GM18868 (cell line): ENCODE results near the gene VAPB.
"Not testable (repeated sequence)": the region's sequence is repeated elsewhere in the genome, so short reads cannot be mapped to it uniquely, and the experiment has no call there.

Experiments
- ATAC-seq: cut with Tn5 transposase; IDR thresholded peaks from one replicate; pipeline ENCODE4 v1.9.1; 2021; ENCODE audit warnings: mild to moderate bottlenecking, moderate library complexity; ENCODE audit not compliant: unreplicated experiment

VAPB gene, protein sequence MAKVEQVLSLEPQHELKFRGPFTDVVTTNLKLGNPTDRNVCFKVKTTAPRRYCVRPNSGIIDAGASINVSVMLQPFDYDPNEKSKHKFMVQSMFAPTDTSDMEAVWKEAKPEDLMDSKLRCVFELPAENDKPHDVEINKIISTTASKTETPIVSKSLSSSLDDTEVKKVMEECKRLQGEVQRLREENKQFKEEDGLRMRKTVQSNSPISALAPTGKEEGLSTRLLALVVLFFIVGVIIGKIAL

DNA sequence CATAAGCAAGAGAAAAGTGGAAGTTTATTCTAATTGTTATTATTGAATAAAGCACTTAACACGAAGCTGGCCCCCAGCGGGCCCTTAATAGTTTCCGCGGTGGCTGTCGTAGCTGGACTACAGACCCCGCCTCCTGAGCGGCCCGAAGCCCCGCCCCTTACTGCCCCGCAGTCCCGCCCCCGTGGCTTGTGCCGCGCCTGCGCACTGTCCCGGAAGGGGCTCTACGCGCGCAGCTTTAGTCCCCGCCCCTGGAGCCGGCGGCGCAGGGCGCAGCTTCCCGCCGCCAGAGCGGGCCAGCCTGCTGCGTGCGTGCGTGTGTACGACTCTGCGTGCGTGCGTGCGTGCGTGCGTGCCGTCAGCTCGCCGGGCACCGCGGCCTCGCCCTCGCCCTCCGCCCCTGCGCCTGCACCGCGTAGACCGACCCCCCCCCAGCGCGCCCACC, at the start of gene VAPB:
TSS of gene VAPB (plus strand) at position 348 of the 442 bp plus-strand sequence. CDS start 231 bp downstream, outside the sequence.
- peak; percentile 98 for ATAC-seq

DNA sequence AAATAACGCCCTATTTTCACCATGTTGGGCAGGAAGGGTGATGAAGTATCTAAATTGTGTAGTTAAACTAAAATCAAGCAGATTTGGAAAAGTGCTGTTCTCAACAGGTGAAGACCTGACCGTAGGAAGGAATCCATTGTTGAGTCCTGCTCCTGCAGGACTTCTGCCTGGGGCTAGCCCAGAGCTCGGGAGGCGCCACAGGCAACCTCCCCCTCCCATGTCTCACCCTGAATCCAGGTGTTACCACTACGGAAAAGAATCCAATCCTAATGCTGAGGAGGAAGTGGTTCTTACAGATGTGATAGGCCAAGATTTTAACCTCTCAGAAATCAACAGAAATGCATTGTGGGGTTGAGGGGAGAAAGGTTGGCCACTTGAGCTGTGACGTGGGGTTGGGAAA, 49.3 kb upstream of the VAPB start:
- no peak for ATAC-seq

DNA sequence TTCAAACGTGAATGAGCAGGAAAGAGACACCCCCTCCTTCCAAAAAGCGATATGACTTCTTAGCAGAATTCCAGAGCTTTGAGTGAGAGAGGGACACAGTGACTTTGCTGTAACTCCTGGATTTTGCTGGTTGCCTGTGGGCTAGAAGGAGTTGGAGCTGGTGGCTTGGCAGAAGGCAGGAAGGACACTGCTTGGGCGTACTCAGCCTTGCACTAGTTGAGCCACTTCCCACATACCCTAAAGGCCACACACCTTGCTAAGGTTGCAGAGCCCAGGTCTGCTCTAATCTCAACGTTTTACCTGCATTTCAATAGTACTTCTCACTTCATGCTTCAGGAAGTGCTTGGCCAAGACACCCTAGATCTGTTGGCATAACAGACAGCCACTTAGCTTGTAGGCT, 48.9 kb upstream of the VAPB start:
- ATAC-seq = no peak

GRCh38 chr20:58340853-58341252, 48.2 kb upstream of the VAPB start:
- ATAC-seq = no peak

DNA sequence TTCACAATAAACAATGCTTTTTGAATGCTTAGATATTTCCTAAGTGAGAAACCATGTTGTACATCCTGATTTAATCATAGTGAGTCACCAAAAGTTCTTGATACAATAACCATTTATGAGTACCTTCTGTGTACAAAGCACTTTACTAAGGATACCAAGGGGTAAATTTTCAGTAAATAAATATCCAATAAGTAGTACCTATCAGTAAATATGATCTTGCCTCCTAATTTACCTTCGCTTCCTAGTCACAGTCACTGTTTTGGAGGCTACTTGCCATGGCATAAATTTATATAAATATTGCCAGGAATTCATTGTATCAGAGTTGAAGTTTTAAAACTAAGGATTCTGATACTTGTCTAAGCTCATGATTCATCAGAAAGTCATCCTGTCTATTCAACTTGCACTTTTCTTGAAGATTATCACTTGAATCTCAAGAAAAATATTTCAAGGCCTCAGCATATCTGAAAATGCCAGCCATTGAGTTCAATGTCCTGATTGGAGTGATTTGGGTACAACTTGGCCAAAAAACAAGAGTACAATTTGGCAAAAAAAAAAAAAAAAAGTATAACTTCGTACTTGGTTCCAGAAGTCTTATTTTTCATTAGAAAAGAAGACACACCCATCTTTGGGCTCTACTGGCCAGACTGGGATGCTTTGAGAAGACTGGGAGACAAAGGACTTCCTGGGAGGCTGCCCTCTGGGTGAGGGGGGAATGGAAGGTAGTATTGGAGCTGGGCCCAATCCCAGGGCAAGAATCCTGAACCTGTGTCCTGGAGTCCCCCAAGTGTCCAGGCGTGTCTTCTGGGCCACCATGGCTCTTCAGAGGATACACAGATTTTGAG, 46.7 kb upstream of the VAPB start:
- ATAC-seq = no peak

GRCh38 chr20:58344741-58345140, 44.3 kb upstream of the VAPB start:
- no peak for ATAC-seq

GRCh38 chr20:58349570-58349969, 39.5 kb upstream of the VAPB start:
- ATAC-seq = no peak

DNA sequence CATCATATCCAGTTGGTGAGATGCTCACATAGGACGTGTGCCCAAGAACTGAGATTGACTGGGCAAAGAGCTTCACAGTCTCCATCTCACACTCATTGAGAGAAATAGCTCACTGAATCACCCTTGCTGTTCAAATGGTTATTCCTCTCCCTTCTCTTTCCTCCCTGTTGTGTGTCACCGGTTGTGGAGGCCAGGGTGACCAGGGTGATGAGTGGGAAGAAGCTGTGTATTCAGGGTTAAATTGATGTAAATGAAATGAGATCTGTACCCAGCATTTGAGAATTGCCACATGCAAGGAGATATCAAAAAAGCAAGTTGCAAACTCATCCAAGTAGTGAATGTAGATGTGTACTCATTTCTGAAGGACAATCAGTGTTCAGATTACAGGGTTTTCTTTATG, 36.6 kb upstream of the VAPB start:
- no peak for ATAC-seq

- ATAC-seq = no peak
These were observed 29.6 kb upstream of the VAPB start for GRCh38 chr20:58359441-58359840.

DNA sequence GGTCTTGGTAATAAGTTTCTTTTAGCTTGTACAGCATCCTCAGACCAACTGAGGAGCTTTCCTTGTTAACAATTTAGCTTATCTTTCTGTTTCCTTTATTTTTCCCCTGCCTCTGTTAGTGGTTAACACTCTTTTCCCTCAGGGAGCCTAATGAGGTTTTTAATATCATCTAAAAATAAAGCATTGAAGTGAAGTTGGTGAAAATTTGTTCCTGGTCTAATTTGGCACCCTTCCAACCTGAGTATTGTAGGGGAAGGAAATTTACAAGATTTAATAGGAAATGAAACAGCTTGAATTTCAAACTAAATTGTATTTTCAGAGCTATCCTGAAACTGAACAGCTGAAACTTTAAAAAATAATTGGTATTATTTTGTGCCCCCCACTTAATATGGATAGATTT, 28.1 kb upstream of the VAPB start:
- ATAC-seq = no peak

- ATAC-seq = no peak
These were observed 27.4 kb upstream of the VAPB start for GRCh38 chr20:58361481-58362205.

- ATAC-seq = no peak
These were observed 26.9 kb upstream of the VAPB start for GRCh38 chr20:58362206-58362516.

- no peak for ATAC-seq
These were observed 26.1 kb upstream of the VAPB start for GRCh38 chr20:58362970-58363369.

- ATAC-seq = no peak
These were observed 22.2 kb upstream of the VAPB start for GRCh38 chr20:58366866-58367265.

DNA sequence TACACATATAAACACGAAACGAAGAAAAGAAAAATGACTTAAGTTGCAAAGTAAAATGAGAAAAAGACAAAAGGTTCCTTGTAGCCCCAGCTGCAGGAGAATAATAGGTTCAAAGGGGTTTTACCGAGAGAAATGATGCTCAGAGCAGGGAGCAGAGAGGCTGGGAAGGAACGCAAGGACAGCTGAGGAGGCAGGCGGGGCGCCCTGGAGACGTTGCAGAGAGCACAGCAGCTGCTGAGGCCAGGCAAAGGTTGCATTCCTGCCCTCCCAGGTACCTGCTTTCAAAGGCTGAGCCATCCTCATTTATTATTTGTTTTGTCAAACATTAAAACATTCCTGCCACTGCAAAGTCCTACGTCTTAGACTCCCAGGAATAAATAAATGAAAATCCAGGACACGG, 16.2 kb upstream of the VAPB start:
- no peak for ATAC-seq

GRCh38 chr20:58373296-58373695, 15.7 kb upstream of the VAPB start:
- ATAC-seq = not testable (repeated sequence)

DNA sequence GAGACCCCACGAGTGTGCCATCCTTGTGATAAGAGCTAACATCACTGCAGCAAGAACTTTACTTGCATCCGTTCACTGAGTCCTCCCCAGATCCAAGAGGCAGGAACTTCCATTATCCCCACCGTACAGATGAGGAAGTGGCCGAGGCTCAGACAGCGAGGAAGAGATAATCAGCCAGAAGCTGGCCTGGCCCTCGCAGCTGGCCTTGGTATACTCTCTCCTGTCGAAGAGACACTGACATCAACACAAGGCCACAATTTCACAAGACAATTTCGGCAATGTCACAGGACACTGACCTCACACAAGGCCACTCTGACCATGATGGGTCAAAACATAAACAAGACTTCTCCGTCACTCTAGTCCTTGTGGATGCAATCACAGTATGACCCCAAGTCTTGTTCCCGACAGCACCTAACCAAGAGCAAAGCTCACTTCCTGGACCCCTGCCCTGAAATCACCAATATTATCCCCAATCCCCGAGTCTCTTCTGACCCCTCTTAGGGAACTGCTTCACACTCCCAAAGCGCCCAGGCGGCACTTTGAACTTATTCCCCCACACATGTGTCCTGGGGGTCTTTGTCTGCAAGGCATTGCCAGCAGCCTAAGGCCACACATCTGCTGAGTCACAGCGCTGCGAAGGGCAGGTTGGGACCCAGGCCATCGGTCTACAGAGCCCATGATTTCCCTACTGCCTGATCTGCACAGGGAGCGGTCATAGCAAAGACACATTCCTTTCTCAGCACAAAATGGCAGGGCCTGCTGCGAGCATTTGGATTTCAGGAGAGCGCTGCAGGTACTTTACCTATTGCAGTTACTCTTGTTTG, 14.8 kb upstream of the VAPB start:
- no peak for ATAC-seq

GRCh38 chr20:58374906-58375758, 13.9 kb upstream of the VAPB start:
- ATAC-seq = no peak

DNA sequence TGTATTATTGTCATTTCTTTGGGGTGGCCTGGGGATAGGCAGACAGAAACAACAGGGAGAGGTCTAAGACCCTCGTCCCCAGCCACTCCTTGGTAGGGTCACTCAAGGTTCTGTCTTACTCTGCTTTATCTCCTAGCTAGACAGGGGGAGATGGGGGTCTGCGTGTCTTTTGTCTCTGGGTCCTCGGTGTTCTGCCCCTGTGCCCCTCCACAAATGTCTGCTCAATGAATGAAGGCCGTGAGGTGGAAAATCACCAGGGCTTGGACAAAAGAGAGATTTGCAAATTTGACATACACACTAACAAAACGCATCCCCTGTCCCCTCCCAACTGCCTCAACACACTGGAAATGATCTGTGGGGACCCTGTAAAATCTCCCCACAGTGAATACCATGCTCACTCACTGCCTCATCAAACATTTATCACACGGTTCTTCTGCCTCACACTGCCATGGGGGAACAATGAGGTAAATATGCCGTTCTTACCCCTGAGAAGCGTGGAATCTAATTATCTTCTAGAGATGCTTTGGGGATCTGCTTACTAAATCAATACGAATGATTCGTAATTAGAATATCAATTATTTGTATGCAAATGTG, 13.2 kb upstream of the VAPB start:
- ATAC-seq = no peak

DNA sequence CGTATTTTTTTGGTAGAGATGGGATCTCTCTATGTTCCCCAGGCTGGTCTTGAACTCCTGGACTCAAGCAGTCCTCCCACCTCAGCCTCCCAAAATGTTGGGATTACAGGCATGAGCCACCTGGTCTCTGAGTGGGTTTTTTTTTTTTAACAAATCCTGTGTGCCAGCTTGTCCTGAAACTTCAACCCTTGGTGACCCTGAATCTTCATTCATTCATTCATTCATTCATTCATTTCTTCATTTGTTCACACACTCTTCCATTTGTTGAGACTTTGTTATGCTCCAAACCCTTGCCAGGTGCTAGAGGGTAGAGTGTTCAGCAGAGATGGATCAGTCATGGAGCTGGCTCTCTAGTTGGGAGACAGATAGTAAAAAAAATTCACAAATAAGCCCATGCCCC, 12.0 kb upstream of the VAPB start:
- ATAC-seq = no peak
